ENCODE results near the gene NTM.

Gene NTM

DNA sequence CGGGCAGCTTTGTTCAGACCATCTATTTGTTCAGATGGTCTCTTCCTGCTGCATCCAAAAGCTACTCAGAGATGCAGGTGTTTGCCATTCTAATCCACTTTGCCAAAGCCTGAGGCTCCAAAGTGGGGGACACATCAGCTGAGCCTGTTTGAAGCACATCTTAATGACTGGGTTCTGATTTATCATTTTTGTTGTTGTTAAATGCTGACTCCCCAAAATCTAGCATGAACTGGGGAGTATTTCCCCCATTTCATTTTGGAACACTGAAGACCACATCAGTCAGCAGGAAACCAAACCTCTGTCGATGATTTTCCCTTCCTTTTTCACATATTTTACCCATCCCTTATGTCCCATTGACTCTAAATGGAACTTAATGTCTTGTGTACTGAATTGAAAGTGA is 262.6 kb downstream of the NTM start:
- no peak for DNase-seq (ENCODE audit: low read depth)
- TF ChIP-seq, protein P1, sequence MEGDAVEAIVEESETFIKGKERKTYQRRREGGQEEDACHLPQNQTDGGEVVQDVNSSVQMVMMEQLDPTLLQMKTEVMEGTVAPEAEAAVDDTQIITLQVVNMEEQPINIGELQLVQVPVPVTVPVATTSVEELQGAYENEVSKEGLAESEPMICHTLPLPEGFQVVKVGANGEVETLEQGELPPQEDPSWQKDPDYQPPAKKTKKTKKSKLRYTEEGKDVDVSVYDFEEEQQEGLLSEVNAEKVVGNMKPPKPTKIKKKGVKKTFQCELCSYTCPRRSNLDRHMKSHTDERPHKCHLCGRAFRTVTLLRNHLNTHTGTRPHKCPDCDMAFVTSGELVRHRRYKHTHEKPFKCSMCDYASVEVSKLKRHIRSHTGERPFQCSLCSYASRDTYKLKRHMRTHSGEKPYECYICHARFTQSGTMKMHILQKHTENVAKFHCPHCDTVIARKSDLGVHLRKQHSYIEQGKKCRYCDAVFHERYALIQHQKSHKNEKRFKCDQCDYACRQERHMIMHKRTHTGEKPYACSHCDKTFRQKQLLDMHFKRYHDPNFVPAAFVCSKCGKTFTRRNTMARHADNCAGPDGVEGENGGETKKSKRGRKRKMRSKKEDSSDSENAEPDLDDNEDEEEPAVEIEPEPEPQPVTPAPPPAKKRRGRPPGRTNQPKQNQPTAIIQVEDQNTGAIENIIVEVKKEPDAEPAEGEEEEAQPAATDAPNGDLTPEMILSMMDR (IDR thresholded peaks at IDR 0.05; ENCODE audit: control insufficient read depth, extremely low read depth, insufficient read depth), result no peak
- no peak overlapping the region for H3K4me3 ChIP-seq (ENCODE audit: low read depth, low read length)

- no peak for DNase-seq (ENCODE audit: low read depth)
- TF ChIP-seq, protein P1 (IDR thresholded peaks at IDR 0.05; ENCODE audit: control insufficient read depth, extremely low read depth, insufficient read depth), result no peak
- no peak overlapping the region for H3K4me3 ChIP-seq (ENCODE audit: low read depth, low read length)
Observed at GRCh38 chr11:131633921-131634715, 263.7 kb downstream of the NTM start.

GRCh38 chr11:131637469-131638175 is 267.2 kb downstream of the NTM start:
- TF ChIP-seq, protein P1 (IDR thresholded peaks at IDR 0.05; ENCODE audit: control insufficient read depth, extremely low read depth, insufficient read depth), result no peak
- H3K4me3 ChIP-seq (ENCODE audit: low read depth, low read length), result no peak overlapping the region
- DNase-seq (ENCODE audit: low read depth), result no peak

GRCh38 chr11:131638889-131639288 is 268.5 kb downstream of the NTM start:
- H3K4me3 ChIP-seq (ENCODE audit: low read depth, low read length), result no peak overlapping the region
- DNase-seq (ENCODE audit: low read depth), result no peak
- TF ChIP-seq, protein P1 (IDR thresholded peaks at IDR 0.05; ENCODE audit: control insufficient read depth, extremely low read depth, insufficient read depth), result no peak

DNA sequence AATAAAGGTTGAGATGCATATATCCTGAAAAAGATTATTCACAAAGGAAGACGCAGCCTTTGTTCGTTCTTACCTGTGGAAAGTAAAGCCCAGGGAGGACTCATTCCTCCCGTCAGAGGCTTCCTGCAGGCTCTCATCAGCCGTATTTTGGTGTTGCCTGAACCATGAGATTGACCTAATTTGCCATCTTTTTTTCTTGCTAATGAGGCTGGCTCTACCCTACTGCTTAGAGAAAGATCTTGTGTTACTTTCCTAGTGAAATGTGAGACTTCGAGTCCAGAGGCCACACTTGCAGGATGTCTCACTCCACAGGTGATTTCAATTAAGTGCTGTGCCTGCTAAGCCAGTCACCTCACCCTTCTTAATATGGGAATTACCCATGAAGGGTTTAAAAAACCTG is 269.9 kb downstream of the NTM start:
- TF ChIP-seq, protein P1 (IDR thresholded peaks at IDR 0.05; ENCODE audit: control insufficient read depth, extremely low read depth, insufficient read depth), result no peak
- DNase-seq (ENCODE audit: low read depth), result no peak
- no peak overlapping the region for H3K4me3 ChIP-seq (ENCODE audit: low read depth, low read length)

DNA sequence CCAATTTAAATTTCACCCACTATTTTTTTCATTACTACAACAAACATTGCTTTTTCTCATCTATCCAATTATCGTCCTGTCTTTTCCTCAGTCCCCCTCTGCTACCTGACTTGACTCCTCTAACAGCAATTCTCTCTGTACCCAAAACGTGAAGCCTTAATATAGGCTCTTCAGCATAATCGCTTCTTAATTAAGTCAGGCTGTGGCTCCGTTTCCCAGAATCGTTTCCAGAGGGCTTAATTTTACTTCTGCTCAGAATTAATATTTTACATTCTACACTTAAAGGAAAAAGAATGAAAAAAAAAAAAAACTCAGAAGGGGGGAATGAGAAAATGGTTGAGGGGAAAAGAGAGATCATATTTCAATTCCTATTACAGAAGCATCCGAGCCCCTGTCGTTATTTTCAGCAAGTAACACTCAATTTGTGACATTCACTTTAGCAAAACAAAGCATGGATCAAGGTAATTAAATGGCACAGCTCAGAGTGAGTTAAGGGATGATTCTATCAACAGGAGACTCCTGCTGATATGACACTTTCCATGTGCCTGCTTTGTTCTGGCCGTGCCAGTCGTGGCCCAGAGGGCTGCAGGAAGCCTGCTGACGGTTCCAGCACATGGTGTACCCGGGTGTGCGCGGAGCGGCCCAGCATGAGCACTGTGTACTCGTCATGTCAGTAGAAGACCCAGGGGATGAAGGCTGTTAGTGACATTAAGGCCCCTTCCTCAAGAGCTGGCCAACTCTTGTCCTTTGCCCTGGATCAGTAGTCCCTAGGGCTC is 272.5 kb downstream of the NTM start:
- TF ChIP-seq, protein P1 (IDR thresholded peaks at IDR 0.05; ENCODE audit: control insufficient read depth, extremely low read depth, insufficient read depth), result no peak
- DNase-seq (ENCODE audit: low read depth), result no peak
- H3K4me3 ChIP-seq (ENCODE audit: low read depth, low read length), result no peak overlapping the region
